K562 (cell line): Measurements from ENCODE around the gene FAM186B. TPM values are rescaled to one million over a fixed set of nuclear protein-coding genes. Genes with fewer than 3 reads are reported as not detected.

Source experiments
- ATAC-seq: fragments of 200-7000 bp; cut with Tn5 transposase; 3 replicates; pipeline ENCODE4 v1.9.1; 2020; ENCODE audit warnings: moderate library complexity
- BruUV-seq: library from RNA; stranded (reverse); fragments of 400-500 nt; replicated peaks from 2 replicates; lab custom pipeline; 2021; lab: Mats Ljungman, UMichigan
- CTCF ChIA-PET: fragments of 300-600 bp; formaldehyde crosslinking; extraction: SDS; loops from one replicate; lab custom pipeline; 2021; ENCODE audit warnings: low intra/inter-chr PET ratio; lab: Yijun Ruan, JAX
- POLR2A ChIA-PET: fragments of 300-600, 350-650 bp; sonication (Branson Sonifier 250); formaldehyde crosslinking; extraction: SDS; loops from one replicate; lab custom pipeline; 2021; ENCODE audit warnings: antibody characterized with exemption, inconsistent platforms; lab: Yijun Ruan, JAX
- DNase-seq, 4 experiments: peaks; one replicate each; pipeline versions ENCODE4 v3.0.0 to v3.0.0-alpha.2; 2011 to 2018; ENCODE audit warnings: low spot score in 3 of 4, mixed read lengths in 3 of 4; ENCODE audit errors: extremely low read depth in 1 of 4
- FAIRE-seq: peaks from 2 replicates; lab custom pipeline; 2011; peaks lifted over from hg19 to GRCh38; lab: Jason Lieb, UNC
- H2AFZ ChIP-seq: 2 replicates; pipeline ENCODE4 v1.6.0; 2011; ENCODE audit warnings: low read depth, low read length, control low read depth, inconsistent platforms
- H3K27ac ChIP-seq: fragments of 200-600 bp; 3 replicates; pipeline ENCODE4 v1.8.0; 2011; ENCODE audit warnings: low read depth, mild to moderate bottlenecking, control low read depth, inconsistent platforms, low read length, moderate library complexity, mixed read lengths; ENCODE audit errors: extremely low read depth
- H3K27me3 ChIP-seq, 2 experiments: fragments of 300-600 bp in 1 of 2; 2 replicates in 1 of 2; 3 replicates in 1 of 2; pipeline versions ENCODE4 v1.6.0 to v1.8.0; 2011; ENCODE audit warnings: inconsistent platforms in 2 of 2, low read length in 2 of 2, mild to moderate bottlenecking in 1 of 2, mixed read lengths in 1 of 2, moderate library complexity in 1 of 2; ENCODE audit not compliant: control insufficient read depth in 2 of 2, insufficient read depth in 2 of 2
- H3K36me3 ChIP-seq: fragments of 300-600 bp; 3 replicates; pipeline ENCODE4 v1.8.0; 2011; ENCODE audit warnings: mild to moderate bottlenecking, low read length, inconsistent platforms; ENCODE audit not compliant: control insufficient read depth, insufficient read depth
- H3K4me1 ChIP-seq, 2 experiments: fragments of 200-600 bp in 1 of 2; replicated peaks in 1 of 2; 2 replicates in 1 of 2; 3 replicates in 1 of 2; pipeline versions ENCODE4 v1.5.1 to v1.8.0; 2011; ENCODE audit warnings: inconsistent platforms in 2 of 2, low read length in 2 of 2, mild to moderate bottlenecking in 1 of 2, mixed read lengths in 1 of 2, moderate library complexity in 1 of 2; ENCODE audit not compliant: control insufficient read depth in 2 of 2, insufficient read depth in 2 of 2
- H3K4me2 ChIP-seq: 2 replicates; pipeline ENCODE4 v1.6.1; 2011; ENCODE audit warnings: low read length, control low read depth, inconsistent platforms, mixed read lengths; ENCODE audit not compliant: insufficient read depth
- H3K4me3 ChIP-seq: fragments of 200-600 bp; sonication (generic), shearing (Covaris generic); 2 replicates; pipeline ENCODE4 v1.5.1; 2016; ENCODE audit warnings: control low read depth, inconsistent platforms
- H3K79me2 ChIP-seq: fragments of 200-600 bp; 3 replicates; pipeline ENCODE4 v1.8.0; 2011; ENCODE audit warnings: low read length, inconsistent platforms; ENCODE audit not compliant: control insufficient read depth, insufficient read depth
- H3K9ac ChIP-seq, 2 experiments: 2 replicates each; pipeline versions ENCODE4 v1.6.0 to v1.6.1; 2011; ENCODE audit warnings: low read depth in 2 of 2, low read length in 2 of 2, control low read depth in 1 of 2, inconsistent platforms in 1 of 2, mild to moderate bottlenecking in 1 of 2, mixed read lengths in 1 of 2; ENCODE audit not compliant: insufficient read depth in 1 of 2
- H3K9me1 ChIP-seq: one replicate; pipeline ENCODE4 v1.6.0; 2011; ENCODE audit warnings: inconsistent platforms, mild to moderate bottlenecking, low read length, moderate library complexity; ENCODE audit not compliant: control insufficient read depth, insufficient read depth
- H3K9me3 ChIP-seq: replicated peaks from 2 replicates; pipeline ENCODE4 v1.5.1; 2011; ENCODE audit warnings: low read depth, low read length, inconsistent platforms; ENCODE audit not compliant: control insufficient read depth, insufficient read depth
- H4K20me1 ChIP-seq: replicated peaks from 2 replicates; pipeline ENCODE4 v1.6.1; 2011; ENCODE audit warnings: low read length, inconsistent platforms, mixed read lengths; ENCODE audit not compliant: control insufficient read depth, insufficient read depth
- CCNT2 ChIP-seq: IDR thresholded peaks from 2 replicates; pipeline ENCODE4 v1.6.1; 2011; ENCODE audit warnings: borderline replicate concordance, low read depth, mild to moderate bottlenecking, moderate library complexity, mixed read lengths, low read length; ENCODE audit not compliant: insufficient read length; ENCODE audit errors: extremely low read depth
- FOXJ3 ChIP-seq: sonication (generic); formaldehyde crosslinking; IDR thresholded peaks from 2 replicates; pipeline ENCODE4 v1.4.0; 2020; ENCODE audit warnings: mild to moderate bottlenecking, missing genetic modification reagents
- SIN3B ChIP-seq: fragments of 450-650 bp; IDR thresholded peaks from 2 replicates; pipeline ENCODE4 v1.6.1; 2017; ENCODE audit warnings: low read depth, mild to moderate bottlenecking, moderate library complexity
- TAF15 ChIP-seq: fragments of 200-400 bp; formaldehyde crosslinking; IDR thresholded peaks from 2 replicates; pipeline ENCODE4 v1.6.1; 2017; ENCODE audit warnings: mild to moderate bottlenecking, low read depth, low read length, moderate library complexity
- ZBTB33 ChIP-seq: sonication (generic); formaldehyde crosslinking; IDR thresholded peaks from 2 replicates; pipeline ENCODE4 v1.8.1; 2023; ENCODE audit warnings: mild to moderate bottlenecking, missing genetic modification reagents
- ZNF175 ChIP-seq: fragments of 200-800 bp; sonication (Bioruptor generic); IDR thresholded peaks from 2 replicates; pipeline ENCODE4 v1.6.1; 2016; ENCODE audit warnings: low read depth, mild to moderate bottlenecking, missing genetic modification characterization, missing compliant biosample characterization
- WGBS: fragments of 100-300 bp; shearing (Covaris generic); methylation state at CpG from one replicate; pipeline ENCODE4 v1.1.6; 2016; ENCODE audit warnings: low coverage, mixed read lengths; ENCODE audit not compliant: insufficient coverage; ENCODE audit errors: missing lambda C conversion rate; 5-methylcytosine and 5-hydroxymethylcytosine counted together
- in situ Hi-C: fragments of 300-500 bp; cut with MboI; formaldehyde crosslinking; loops from 4 replicates; pipeline ENCODE4 v1.15.0; 2018; ENCODE audit warnings: inconsistent platforms, mixed read lengths
- intact Hi-C: fragments of 100-400 bp; cut with micrococcal nuclease; formaldehyde crosslinking; loops from 2 replicates; pipeline ENCODE4 v1.14.2; 2022
- polyA plus RNA-seq, 8 experiments: library from polyadenylated mRNA; depleted of rRNA in 4 of 8; stranded (reverse) in 5 of 8; unstranded in 3 of 8; fragments of >200 nt; fragmentation: Nextera tagmentation in 2 of 8; fragmentation: Illumina TruSeq in 1 of 8; extraction: Ambion mirVana in 2 of 8; extraction: Trizol in 1 of 8; gene quantifications; 2 replicates each; pipeline versions ENCODE4 v1.2.1 to v1.2.3, GENCODE V29; 2011 to 2014; ENCODE audit warnings: inconsistent platforms in 1 of 8, missing spikeins in 1 of 8
- total RNA-seq, 7 experiments: library from RNA; depleted of rRNA in 6 of 7; stranded (reverse); fragments of >200 nt in 6 of 7; fragmentation: Illumina TruSeq in 2 of 7; extraction: Trizol in 2 of 7; gene quantifications; 2 replicates each; pipeline versions ENCODE4 v1.2.1 to v1.2.3, GENCODE V29; 2011 to 2021; ENCODE audit warnings: low replicate concordance in 1 of 7
- TF ChIP-seq, protein P1 (sequence below): sonication (generic); formaldehyde crosslinking; IDR thresholded peaks from 2 replicates; pipeline ENCODE4 v1.5.0; 2020; ENCODE audit warnings: missing genetic modification reagents
- TF ChIP-seq, protein P2 (sequence below): sonication (generic); formaldehyde crosslinking; IDR thresholded peaks from 2 replicates; pipeline ENCODE4 v1.8.0; 2022; ENCODE audit warnings: missing genetic modification reagents, mild to moderate bottlenecking, moderate library complexity, borderline replicate concordance

FAM186B gene
- total and polyA plus RNA-seq, 9 of the 15 experiments (the other 6 are each of a cell fraction or from before 2014, with no cell fraction given) = 0.07 to 0.42 (median 0.15) TPM

DNA sequence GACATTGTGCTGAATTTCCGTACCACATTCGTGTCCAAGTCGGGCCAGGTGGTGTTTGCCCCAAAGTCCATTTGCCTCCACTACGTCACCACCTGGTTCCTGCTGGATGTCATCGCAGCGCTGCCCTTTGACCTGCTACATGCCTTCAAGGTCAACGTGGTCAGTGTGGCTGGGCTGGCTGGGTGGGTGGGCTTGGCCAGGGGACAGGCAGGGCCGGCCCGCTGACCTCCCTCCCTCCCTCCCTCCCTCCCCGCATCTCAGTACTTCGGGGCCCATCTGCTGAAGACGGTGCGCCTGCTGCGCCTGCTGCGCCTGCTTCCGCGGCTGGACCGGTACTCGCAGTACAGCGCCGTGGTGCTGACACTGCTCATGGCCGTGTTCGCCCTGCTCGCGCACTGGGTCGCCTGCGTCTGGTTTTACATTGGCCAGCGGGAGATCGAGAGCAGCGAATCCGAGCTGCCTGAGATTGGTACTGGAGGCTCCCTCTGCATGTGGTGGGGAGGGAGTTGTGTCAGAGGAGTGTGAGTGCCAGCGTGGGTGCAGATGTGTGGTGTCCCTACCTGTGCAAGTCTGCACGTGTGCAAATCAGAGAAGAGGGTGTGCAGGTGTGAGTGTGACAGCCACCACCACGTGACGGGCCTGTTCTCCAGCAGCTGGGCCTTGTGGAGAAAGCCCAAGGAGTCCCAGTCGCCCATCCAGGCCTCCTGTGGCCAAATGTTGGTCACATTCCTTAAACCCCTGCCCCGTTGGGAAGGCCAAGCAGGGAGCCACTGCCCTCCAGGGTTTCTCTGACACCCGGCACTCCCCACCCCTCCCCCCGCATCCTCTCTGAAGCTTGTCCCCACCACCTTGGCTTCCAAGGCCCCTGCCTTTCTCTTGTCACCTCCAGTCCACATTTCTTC is 61.3 kb downstream of the FAM186B start:
- Histone ChIP-seq H2AFZ (no peak overlapping the region), H3K27ac (no peak overlapping the region), H3K4me1 (peaks cover 0 to 34% of the 10 kb centered on the region in 2 experiments; a peak in 2 of 5 replicates), H3K79me2 (no peaks in the 10 kb centered on the region), H3K4me2 (no peak overlapping the region), H3K4me3 (no peak overlapping the region), H4K20me1 (0 out of 2 replicates have a peak, but pooled peaks cover 9% of the 10 kb centered on the region), H3K36me3 (no peaks in the 10 kb centered on the region), H3K27me3 (peaks cover 22 to 35% of the 10 kb centered on the region in 2 experiments), H3K9me1 (peaks cover 6% of the 10 kb centered on the region), H3K9me3 (no peaks in the 10 kb centered on the region), H3K9ac (no peak overlapping the region; a peak in 1 of 4 replicates)
- BruUV-seq = no TSS peak
- intact Hi-C loops = no loop called here
- ChIA-PET CTCF (no interaction called here), POLR2A (interaction anchor here (0.7 to 1.8 kb wide), 5 partner anchors 8 to 212 kb away, joined by 3 to 5 read pairs (median 3); no protein-coding TSS in a partner anchor)
- no peak for TF ChIP-seq SIN3B
- TF ChIP-seq, protein P1, sequence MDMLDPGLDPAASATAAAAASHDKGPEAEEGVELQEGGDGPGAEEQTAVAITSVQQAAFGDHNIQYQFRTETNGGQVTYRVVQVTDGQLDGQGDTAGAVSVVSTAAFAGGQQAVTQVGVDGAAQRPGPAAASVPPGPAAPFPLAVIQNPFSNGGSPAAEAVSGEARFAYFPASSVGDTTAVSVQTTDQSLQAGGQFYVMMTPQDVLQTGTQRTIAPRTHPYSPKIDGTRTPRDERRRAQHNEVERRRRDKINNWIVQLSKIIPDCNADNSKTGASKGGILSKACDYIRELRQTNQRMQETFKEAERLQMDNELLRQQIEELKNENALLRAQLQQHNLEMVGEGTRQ (CRISPR knock-in tag) = peak; percentile 17; the same call in 1 of the 2 replicates
- TF ChIP-seq FOXJ3 (CRISPR knock-in tag) = no peak
- TF ChIP-seq TAF15 = no peak
- peak; percentile 76; the same call in 1 of the 2 replicates for TF ChIP-seq ZBTB33 (CRISPR knock-in tag)
- TF ChIP-seq CCNT2 = no peak
- no peak for TF ChIP-seq ZNF175 (CRISPR knock-in tag)
- TF ChIP-seq, protein P2, sequence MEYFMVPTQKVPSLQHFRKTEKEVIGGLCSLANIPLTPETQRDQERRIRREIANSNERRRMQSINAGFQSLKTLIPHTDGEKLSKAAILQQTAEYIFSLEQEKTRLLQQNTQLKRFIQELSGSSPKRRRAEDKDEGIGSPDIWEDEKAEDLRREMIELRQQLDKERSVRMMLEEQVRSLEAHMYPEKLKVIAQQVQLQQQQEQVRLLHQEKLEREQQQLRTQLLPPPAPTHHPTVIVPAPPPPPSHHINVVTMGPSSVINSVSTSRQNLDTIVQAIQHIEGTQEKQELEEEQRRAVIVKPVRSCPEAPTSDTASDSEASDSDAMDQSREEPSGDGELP (CRISPR knock-in tag) = no peak
- DNase-seq = no peak
- ATAC-seq = no peak
- in situ Hi-C loops = no loop called here
- no peak for FAIRE-seq
- WGBS = 59% methylated on average over 30 of the region's 39 CpGs
